Kidney epithelial cell (primary cell): ENCODE measurements around the gene NSDHL. TPM values are rescaled to one million over a fixed set of nuclear protein-coding genes. Genes with fewer than 3 reads are reported as not detected.

Source experiments
- DNase-seq: peaks from one replicate; pipeline ENCODE4 v3.0.0-alpha.2; 2010; ENCODE audit warnings: low read depth
- H3K27me3 ChIP-seq: 2 replicates; pipeline ENCODE4 v1.6.0; 2011; ENCODE audit warnings: low read length; ENCODE audit not compliant: control insufficient read depth, insufficient read depth
- H3K36me3 ChIP-seq: 2 replicates; pipeline ENCODE4 v1.5.1; 2011; ENCODE audit warnings: low read length; ENCODE audit not compliant: control insufficient read depth, insufficient read depth
- H3K4me3 ChIP-seq: 2 replicates; pipeline ENCODE4 v1.5.1; 2011; ENCODE audit warnings: low read depth, mild to moderate bottlenecking, control low read depth, low read length
- CTCF ChIP-seq: IDR thresholded peaks from 2 replicates; pipeline ENCODE4 v1.5.1; 2011; ENCODE audit warnings: mild to moderate bottlenecking, moderate library complexity, low read length, control low read depth, inconsistent platforms; ENCODE audit not compliant: insufficient read depth, poor library complexity, severe bottlenecking
- total RNA-seq: library from RNA; depleted of rRNA; stranded (reverse); fragments of >200 nt; gene quantifications from 2 replicates; pipeline ENCODE4 v1.2.3, GENCODE V29; 2015

NSDHL gene
- total RNA-seq, 1 donor from 2014 or later = 31.3 TPM

- no peak for TF ChIP-seq CTCF
- H3K27me3 ChIP-seq = no peaks in the 10 kb centered on the region
- H3K4me3 ChIP-seq = no peak overlapping the region
- no peak for DNase-seq
- no peaks in the 10 kb centered on the region for H3K36me3 ChIP-seq
Measured at GRCh38 chrX:152893980-152894610, 63.2 kb downstream of the NSDHL start.

GRCh38 chrX:152895121-152895520, 64.3 kb downstream of the NSDHL start:
- no peak for TF ChIP-seq CTCF
- no peaks in the 10 kb centered on the region for H3K27me3 ChIP-seq
- no peak for DNase-seq
- H3K4me3 ChIP-seq = no peak overlapping the region
- no peaks in the 10 kb centered on the region for H3K36me3 ChIP-seq

GRCh38 chrX:152895724-152896420, 65.0 kb downstream of the NSDHL start:
- no peak for TF ChIP-seq CTCF
- H3K36me3 ChIP-seq = no peaks in the 10 kb centered on the region
- no peaks in the 10 kb centered on the region for H3K27me3 ChIP-seq
- DNase-seq = no peak
- H3K4me3 ChIP-seq = no peak overlapping the region

- Histone ChIP-seq H3K36me3 (no peaks in the 10 kb centered on the region), H3K27me3 (no peaks in the 10 kb centered on the region), H3K4me3 (no peak overlapping the region)
- no peak for TF ChIP-seq CTCF
- DNase-seq = no peak
Measured at GRCh38 chrX:152896450-152896849, 65.6 kb downstream of the NSDHL start.

- Histone ChIP-seq H3K4me3 (peak within 1 kb of the TSS; percentile 47), H3K36me3 (no peaks in the 10 kb centered on the region), H3K27me3 (no peaks in the 10 kb centered on the region)
- TF ChIP-seq CTCF = no peak
- no peak for DNase-seq
Measured at GRCh38 chrX:152897222-152898131, 66.6 kb downstream of the NSDHL start, which contains the start of gene ZNF185. TSS of gene ZNF185 (plus strand) at chrX:152898067. CDS start at chrX:152914490, 16,423 bp downstream.
